HG03025 (cell line): ENCODE results near the gene ICAM4.
A peak's percentile ranks its signal among the peaks of the same experiment; 100 is the strongest.

Experiments used
- ATAC-seq: cut with Tn5 transposase; IDR thresholded peaks from one replicate; pipeline ENCODE4 v1.9.1; 2021; ENCODE audit warnings: mild to moderate bottlenecking, moderate library complexity; ENCODE audit not compliant: unreplicated experiment, low FRiP score

The ICAM4 gene

DNA sequence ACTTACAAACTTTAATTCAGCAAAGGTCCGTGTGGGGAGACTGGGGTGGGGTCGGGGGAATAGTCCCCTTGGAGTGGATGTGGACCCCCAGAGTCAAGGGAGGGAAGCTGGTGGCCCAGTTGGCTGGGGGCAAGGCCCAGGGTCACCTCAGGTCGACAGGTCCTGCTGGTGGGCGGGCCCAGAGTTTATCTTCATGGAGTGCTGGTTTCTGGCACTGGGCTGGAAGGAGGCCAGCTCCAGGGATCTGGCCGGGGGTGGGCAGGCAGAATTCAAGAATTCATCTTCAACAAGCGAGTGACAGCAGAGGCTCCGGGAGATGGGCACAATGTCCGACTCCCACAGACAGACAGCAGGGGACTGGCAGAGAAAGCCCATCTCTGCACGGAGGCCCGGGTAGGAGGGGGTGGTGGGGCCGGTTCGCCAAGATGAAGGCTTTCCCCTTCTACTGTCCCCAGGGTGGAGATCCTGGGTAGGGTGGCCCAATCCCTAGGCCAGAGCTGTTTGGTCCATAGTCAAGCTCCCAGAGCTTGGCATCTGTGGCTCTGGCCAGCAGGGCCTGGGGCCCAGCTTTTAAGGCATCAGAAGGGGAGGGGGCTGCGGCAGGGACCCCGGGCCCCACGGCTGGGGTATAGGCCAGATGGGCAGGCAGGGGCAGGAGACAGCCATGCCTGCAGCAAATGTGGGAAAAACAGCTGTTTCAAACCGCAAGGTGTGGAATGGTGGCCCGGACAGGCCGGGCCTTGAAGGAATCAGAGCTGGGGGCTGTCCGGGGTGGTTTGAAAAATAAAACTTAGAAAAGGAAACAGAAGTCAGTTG, 29.7 kb downstream of the ICAM4 start:
- no peak for ATAC-seq

DNA sequence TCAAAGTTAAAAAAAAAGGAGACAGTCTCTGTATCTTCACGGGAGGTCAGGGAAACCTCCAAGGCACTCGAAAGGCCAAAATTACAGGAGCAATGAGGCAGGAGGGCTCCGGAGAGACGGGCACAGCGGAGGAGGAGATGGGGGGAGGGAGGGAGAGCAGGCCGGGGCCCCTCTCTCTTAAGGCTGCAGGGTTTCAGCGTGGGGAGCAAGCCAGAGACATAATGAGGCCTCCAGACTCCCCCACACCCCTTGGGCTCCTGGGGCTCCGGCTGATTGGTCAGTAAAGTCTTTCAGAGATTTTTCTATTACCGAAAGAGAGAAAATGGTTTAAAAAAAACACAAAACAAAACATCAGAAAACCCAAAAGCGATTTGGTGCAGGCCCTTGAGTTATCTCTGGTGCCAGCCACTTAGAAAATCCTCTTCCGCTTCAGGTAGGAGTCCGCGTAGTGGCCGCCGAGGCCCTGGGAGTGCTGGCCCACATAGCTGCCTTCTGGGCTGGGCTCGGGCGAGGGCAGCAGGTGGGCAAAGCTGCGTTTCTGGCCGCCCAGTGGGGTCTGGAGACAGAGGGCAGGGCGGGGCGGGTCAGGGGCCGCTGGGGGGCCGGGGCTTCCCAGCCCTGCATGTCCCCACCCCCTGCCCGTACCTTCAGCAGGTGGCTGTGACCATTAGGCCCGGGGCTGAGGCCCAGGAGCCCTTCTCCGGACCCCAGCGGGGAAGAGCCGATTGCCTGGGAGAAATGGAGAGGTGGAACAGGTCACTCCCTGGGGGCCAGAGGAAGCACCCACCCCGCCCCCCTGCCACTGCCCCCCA, 30.5 kb downstream of the ICAM4 start:
- ATAC-seq: no peak

DNA sequence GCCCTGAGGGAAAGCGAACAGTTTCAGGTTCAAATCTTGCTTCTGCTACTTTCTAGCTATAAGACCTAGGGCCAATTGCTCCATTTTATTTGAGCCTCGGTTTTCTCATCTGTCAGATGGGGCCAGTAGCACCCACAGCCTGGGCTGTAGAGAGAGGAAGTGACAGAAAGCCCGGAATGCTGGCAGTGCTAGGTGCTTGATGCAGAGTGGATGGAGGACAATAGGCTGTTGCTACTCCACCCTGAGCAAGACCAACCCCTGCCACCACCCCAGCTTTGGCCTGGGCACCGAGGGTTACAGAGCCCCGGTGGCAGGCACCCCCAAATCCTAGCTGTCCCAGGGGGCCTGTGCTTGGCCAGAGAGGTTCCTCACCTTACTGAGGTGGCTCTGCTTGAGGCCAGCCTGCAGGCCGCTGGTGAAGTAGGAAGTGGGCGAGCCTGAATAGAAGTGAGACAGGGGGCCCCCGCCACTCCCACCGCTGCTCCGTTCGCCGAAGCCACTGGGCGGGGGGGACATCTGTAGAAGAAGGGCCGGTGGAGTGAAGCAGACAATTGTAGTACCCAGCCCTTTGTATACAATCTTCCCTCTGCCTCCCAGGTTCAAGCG, 31.2 kb downstream of the ICAM4 start:
- no peak for ATAC-seq

DNA sequence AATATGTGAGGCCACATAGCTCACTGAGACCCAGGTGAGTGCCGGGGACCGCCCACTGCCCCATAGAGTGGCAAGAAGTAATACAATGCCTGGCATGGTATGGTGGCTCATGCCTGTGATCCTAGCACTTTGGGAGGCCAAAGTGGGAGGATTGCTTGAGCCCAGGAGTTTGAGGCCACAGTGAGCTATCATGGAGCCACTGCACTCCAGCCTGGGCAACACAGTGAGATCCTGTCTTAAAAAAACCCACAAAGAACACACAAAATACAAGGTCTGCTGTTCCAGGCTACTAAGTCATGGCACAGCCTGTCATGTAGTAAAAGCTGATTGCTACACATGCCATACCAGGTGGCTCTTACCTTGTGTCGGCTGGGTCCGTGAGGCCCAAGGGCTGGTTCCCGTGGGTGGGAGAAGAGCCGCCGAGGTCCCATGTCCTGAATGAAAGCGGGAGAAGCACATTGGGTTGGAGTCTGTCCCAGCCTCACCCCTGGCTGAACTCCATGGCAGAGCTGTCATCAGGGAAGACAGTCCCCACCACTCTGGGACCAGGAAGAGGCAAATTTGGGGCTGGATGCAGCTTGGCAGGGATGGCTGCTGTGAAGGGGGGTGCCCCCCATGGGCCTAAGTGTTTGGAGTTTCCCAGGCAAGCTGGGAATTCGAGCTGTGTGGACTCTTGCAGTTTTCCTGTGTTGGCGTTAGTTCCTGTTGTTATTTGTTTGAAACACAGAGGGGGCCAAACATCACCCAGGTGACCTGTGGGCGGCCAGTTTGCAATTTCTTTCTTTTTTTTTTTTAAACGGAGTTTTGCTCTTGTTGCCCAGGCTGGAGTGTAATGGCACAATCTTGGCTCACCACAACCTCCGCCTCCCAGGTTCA, 32.3 kb downstream of the ICAM4 start:
- no peak for ATAC-seq

DNA sequence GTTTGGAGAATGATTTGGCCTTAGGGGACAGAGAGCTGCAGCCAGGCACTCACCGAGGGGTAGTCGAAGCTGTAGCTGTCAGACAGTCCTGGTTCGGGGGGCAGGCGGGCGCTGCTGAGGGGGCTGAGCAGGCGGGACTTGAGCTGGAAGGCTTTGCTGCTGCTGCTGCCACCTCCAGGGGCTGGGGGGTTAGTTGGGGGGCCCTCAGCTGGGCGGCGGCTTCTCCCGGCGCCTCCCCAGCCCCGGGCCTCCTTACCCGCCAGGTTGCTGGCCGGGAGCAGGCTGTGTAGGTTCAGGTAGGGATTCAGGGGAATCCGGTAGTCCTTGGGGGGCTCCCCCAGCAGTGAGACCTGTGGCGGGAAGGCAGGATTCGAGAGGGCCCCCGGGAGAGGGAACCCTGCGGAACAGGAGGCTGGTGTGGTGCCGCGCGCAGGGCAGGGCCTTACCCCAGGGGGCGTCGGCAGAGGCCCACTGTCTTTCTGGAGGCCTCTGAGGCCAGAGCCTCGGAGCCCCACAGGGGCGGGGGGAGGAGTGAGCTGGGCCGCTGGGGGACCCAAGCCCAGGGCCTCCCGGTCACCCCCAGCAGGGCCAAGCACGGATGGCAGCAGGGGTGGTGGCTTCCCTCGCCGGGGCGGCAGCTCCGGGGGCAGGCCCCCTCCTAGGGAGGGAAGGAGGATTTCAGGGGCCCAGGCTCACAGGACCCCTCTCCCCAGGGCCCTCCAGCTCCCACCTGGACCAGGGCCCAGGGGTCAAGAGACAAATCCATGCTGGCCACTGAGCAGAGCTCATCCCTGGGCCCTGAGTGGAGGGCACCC, 34.1 kb downstream of the ICAM4 start:
- no peak for ATAC-seq

DNA sequence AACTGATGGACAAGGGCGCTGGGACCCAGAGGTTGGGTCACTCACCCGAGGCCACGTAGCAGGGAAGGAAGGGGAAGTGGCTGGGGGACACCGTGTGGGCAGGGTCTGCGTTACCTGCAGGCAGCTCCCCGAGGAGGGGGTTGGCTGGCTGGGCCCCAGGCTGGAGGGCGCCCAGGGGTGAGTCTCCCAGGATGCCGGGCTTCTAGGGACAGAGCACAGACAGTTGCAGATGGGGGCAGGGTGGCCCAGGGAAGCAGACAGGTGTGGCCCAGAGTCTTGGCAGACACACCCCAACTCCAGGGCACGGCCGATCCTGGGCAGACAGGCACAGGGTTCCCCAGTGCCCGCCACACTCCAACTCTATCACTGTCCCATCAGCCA, 34.7 kb downstream of the ICAM4 start:
- no peak for ATAC-seq

DNA sequence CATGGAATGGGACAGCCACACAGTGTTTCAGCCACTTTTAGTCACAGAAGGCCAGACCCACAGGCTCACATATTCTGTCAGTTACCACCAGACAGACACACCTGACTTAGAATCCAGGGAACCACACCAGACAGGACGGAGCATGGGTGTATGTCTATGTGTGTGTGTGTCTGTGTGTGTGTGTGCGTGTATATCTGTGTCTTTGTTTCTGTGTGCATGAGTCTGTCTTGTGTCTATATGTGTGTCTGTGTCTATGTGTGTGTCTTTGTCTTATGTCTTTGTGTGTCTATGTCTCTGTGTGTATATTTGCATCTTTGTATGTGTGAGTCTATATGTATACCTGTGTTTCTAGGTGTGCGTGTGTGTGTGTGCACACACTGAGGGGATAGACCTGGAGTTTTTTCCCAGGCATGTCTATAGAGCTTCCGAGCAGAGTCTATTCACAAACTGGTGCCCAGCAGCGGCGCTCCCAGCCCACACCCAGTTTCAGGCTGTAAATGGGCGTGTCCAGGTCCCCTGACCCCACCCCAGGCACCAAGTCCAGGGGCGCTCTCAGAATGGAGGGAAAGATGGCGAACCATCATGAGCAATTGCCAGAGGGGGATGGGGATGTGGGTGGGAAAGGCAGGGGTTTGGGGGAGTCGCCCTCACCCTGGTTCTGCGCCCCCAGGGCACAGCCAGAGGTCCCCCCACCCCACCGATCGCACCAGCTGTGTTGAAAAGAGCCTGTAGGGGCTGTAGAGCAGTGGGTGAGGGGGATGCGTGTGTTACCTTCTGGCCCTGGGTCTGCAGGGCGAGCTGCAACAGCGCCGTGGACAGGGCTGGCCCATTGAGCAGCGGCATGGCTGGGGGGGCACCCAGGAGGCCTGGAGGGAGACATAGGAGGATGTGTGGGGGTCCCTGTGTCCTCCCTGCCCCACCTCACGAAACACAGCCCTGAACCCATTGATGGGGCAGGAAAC, 35.4 kb downstream of the ICAM4 start:
- no peak for ATAC-seq

DNA sequence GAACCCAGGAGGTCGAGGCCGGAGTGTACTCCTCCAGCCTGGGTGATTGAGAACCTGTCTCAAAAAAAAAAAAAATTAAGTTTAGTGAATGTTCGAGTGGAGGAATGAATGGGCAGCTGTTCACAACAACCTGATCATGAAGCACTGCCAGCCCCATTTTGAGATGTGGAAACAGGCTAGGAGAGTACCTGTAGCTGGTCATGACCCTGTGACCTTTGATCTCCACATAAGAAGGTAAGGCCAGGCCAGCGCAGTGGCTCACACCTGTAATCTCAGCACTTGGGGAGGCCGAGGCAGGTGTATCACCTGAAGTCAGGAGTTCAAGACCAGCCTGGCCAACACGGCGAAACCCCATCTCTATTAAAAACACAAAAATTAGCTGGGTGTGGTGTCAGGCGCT, 39.0 kb downstream of the ICAM4 start:
- no peak for ATAC-seq

DNA sequence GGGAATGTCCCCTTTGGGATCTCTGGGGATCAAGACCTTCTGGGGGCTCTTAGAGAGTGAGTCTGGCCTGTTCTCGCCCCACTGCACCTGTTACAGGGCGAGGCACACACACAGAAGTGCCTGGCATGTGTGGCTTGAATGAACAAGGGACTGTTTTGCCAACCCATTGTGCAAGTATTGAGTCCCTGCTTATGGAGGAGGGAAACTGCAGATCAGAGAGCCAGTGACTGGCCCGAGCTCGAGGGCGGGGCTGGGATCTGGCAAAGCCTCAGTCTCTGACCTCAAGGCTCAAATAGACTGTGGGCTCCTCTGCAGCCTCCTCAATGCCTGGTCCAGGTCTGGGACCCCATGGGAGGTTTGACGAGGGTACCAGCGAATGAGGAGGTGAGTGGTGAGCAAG, 41.0 kb downstream of the ICAM4 start:
- no peak for ATAC-seq

DNA sequence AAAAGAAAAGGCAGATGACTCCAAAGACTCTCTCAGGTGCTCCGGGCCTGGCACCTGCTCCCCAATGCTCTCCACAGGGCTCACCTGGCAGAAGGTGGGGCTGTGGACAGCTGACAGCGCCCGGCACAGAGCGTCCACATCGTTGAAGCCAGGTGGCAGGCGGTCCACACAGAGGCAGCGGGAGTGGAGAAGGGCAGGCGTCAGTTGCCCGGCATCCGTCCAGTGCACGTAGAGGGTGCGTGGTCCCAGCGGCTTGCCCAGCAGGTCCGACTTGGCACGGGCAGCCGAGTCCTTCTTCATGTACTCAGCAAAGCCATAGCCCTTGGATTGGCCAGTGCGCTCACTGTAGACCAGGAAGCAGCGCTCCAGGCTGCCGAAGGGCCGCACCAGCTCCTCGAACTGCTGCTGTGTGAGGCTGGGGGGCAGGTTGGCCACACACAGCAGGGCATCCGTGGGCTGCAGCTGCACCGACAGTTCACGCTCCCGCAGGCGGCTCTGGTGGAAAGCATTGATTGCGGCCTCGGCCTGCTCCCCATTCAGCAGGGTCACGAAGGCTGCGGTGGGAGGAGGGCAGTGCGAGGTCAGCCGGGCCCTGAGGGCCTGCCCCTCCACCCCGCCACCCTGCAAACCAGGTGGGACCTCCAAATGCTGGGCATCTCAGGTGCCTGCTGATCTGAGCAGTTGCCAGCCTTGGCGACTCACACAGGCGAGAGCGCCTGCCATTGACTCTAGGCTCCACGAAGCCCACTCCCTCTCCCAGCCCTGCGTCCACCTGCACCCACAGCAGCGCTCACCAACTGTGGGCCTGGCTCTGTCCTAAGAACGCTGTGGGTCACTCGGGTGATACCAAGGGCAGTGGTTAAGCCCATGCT, 42.0 kb downstream of the ICAM4 start:
- no peak for ATAC-seq

DNA sequence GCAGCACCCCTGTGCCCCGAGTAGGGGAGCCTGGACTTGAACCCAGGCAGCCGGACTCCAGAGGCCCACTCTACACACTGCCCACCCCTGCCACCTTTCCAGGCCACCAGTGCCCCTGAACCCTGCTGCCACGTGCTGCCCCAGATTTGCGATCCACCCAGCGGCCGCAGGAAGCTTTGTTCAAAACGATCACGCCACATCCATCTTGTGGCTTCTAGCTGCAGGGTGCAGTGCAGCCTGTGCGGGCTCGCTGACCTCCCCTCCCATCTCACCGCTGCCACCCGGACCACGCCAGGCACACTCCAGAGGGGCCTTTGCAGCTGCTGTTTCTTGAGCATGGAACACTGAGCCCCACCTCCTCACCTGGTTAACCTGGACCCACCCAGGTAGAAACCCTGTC, 42.8 kb downstream of the ICAM4 start:
- ATAC-seq: no peak

DNA sequence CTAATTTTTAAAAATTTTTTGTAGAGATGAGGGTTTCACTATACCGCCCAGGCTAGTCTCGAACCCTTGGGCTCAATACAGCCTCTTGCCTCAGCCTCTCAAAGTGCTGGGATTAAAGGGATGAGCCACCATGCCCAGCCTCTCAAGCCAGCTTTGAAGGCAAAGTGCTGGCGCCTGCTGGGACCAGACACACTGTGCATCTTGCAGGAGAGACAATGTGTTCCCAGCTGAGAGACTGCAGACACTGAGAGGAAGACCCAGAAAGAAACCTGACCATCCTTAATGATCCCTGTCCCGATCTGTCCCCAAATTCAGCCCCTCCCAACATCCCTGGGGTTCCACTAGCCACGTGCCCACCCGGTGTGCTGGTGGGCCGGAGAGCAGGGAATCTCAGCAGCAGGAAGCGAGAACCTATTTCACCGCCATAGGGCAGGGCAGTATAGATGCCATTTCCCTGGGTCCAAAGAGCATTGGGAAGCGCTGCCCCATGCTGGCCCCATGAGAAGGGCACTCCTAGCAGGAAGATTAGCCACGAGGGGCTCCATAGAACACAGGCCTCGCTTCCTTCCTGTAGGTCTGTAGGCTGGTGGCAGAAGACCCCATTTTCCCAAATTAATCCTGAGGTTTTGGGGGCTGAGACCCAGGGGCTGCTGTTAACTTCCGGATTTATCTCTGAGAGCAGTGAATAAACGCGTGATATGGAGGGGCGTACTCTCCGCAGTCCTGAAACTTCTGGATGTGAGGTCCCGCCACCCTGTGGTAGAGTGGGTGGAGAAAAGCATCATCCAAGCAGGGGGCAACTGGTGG, 45.6 kb downstream of the ICAM4 start:
- ATAC-seq: no peak

DNA sequence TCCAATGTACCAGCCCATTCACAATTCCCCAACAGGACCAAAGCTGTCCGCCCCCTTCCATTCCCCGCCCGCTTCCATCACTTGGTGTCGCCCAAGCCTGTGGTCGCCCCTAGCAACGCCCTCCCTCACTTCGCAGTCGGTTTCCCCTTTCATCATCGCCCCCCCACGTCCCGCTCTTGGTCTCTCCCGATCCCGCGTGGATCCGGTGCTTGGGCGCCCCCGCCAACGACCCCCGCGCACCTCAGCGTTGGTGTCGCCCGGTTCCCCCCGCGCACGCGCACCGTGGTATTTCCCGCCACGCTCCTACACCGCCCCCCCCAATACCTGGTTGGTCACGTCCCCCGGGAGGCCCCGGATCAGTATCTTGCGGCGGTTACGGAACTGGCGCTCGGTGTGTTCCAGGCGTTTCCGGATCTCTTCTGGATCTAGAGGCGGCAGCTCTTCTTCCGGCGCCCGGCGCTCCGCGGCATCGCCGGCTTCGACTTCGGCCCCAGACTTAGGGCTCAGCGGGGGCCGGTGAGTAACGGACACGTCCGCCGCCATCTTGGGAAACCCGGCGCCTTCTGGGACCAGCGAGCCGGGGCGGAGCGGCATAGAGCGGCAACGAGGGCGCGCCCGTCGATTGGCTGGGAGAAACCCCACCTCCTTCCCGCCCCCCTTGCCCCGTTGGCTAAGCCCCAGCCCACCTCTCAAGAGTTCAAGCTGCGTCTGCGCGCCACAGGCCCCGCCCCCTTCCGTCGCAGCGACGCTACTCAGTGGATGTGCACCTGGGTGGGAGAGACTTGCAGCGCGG, 46.4 kb downstream of the ICAM4 start, which contains the start of gene RAVER1:
Gene RAVER1, minus strand, starts transcription at position 565 of the 793 bp plus-strand sequence. Its CDS starts 22 bp downstream, at position 543.
- ATAC-seq: peak; percentile 74

DNA sequence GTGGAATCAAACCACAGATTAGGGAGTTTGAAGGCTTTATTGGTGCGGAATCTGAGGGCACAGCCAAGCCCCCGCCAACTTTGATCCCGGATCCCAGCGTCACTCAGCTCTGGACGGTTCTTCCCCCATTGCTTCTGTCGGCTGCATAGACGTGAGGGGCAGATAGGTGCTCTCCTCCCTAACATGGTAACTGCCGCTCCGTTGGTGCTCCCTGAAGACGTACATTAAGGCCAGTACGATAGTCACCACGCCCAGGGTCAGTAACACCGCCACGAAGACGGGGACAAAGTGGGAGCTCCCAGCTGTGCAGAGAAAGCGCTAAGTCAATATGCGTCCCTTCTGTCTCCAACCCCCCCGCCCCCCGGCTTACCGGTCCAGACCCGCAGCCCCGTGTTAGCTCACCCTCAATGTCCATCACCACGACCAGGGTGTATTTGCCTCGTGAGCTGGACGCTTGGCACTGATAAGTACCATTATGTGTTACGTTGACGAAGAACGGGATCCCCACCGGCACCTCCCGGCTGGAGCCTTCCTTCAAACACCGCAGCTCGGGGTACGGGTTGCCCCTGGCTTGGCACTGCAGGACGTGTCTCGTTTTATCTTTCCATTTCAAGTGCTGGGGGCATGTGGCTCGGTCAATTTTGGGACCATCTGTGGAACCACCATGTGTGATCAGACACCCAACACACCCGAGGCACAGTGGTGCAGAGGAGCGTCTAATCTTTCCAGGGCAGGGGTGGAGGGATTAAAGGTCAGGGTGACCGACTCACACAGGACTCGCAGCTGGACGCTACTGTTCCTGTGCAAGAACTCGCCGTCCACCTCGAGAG, 47.2 kb downstream of the ICAM4 start:
- no peak for ATAC-seq
